ENCODE data around the gene LIMS1. TPM values are rescaled to one million over a fixed set of nuclear protein-coding genes. Genes with fewer than 3 reads are reported as not detected.

LIMS1 gene
- total RNA-seq, 2 donors from 2014 or later = 171 to 199 TPM

- TF ChIP-seq CTCF (IDR thresholded peaks at IDR 0.05) = no peak
- no peaks in the 10 kb centered on the region for H3K9me3 ChIP-seq
- no peaks in the 10 kb centered on the region for H3K36me3 ChIP-seq
- no peak overlapping the region for H3K27ac ChIP-seq
- no peaks in the 10 kb centered on the region for H3K27me3 ChIP-seq (replicated peaks; ENCODE audit: insufficient read depth)
- DNase-seq (ENCODE audit: low spot score) (no peak), ATAC-seq (ENCODE audit: insufficient number of reproducible peaks, low FRiP score, low read depth) (peak; percentile 34)
- peaks cover 0 to 29% of the 10 kb centered on the region in 2 donors for H3K4me1 ChIP-seq (ENCODE audit: control insufficient read depth in 1 of 2, low read depth in 2 of 2)
- H3K4me3 ChIP-seq = no peak overlapping the region
These were observed 77.9 kb downstream of the LIMS1 start for GRCh38 chr2:108612153-108612513.

GRCh38 chr2:108612514-108613183 is 78.4 kb downstream of the LIMS1 start:
- no peak overlapping the region for H3K4me3 ChIP-seq

GRCh38 chr2:108613261-108614042 is 79.2 kb downstream of the LIMS1 start:
- no peak overlapping the region for H3K4me3 ChIP-seq
- DNase-seq (ENCODE audit: low spot score) (no peak), ATAC-seq (ENCODE audit: insufficient number of reproducible peaks, low FRiP score, low read depth) (no peak)
- no peaks in the 10 kb centered on the region for H3K27me3 ChIP-seq (replicated peaks; ENCODE audit: insufficient read depth)
- no peak for TF ChIP-seq CTCF (IDR thresholded peaks at IDR 0.05)
- no peaks in the 10 kb centered on the region for H3K36me3 ChIP-seq
- no peaks in the 10 kb centered on the region for H3K9me3 ChIP-seq
- no peak overlapping the region for H3K27ac ChIP-seq
- peaks cover 4 to 43% of the 10 kb centered on the region in 2 donors for H3K4me1 ChIP-seq (ENCODE audit: control insufficient read depth in 1 of 2, low read depth in 2 of 2)

More at GRCh38 chr2:108612514-108613183, 78.4 kb downstream of the LIMS1 start:
- H3K9me3 ChIP-seq = no peaks in the 10 kb centered on the region
- no peaks in the 10 kb centered on the region for H3K27me3 ChIP-seq (replicated peaks; ENCODE audit: insufficient read depth)
- TF ChIP-seq CTCF (IDR thresholded peaks at IDR 0.05) = no peak
- H3K36me3 ChIP-seq = no peaks in the 10 kb centered on the region
- DNase-seq (ENCODE audit: low spot score) (no peak), ATAC-seq (ENCODE audit: insufficient number of reproducible peaks, low FRiP score, low read depth) (no peak)
- no peak overlapping the region for H3K27ac ChIP-seq
- H3K4me1 ChIP-seq (ENCODE audit: control insufficient read depth in 1 of 2, low read depth in 2 of 2) = peaks cover 4 to 35% of the 10 kb centered on the region in 2 donors

- H3K27ac ChIP-seq = no peak overlapping the region
- no peak overlapping the region for H3K4me3 ChIP-seq
These were observed 79.8 kb downstream of the LIMS1 start for GRCh38 chr2:108614043-108614545.

More at GRCh38 chr2:108614043-108614545, 79.8 kb downstream of the LIMS1 start:
- Histone ChIP-seq H3K36me3 (no peaks in the 10 kb centered on the region), H3K9me3 (no peaks in the 10 kb centered on the region), H3K27me3 (replicated peaks; ENCODE audit: insufficient read depth) (no peaks in the 10 kb centered on the region), H3K4me1 (ENCODE audit: control insufficient read depth in 1 of 2, low read depth in 2 of 2) (peaks cover 7 to 47% of the 10 kb centered on the region in 2 donors)
- no peak for DNase-seq (ENCODE audit: low spot score)
- TF ChIP-seq CTCF (IDR thresholded peaks at IDR 0.05) = no peak
- no peak for ATAC-seq (ENCODE audit: insufficient number of reproducible peaks, low FRiP score, low read depth)
